Natural killer cell (primary cell): ENCODE measurements around the gene MYF5. TPM values are rescaled to one million over a fixed set of nuclear protein-coding genes. Genes with fewer than 3 reads are reported as not detected.

Experiments used
- ATAC-seq, 3 donors: fragments of 150-1000 bp in 2 of 3; fragments of 200-7000 bp in 1 of 3; cut with Tn5 transposase; 1 replicate in 1 of 3; 2 replicates in 2 of 3; pipeline ENCODE4 v1.10.0; 2021; ENCODE audit warnings: mild to moderate bottlenecking in 2 of 3, moderate library complexity in 2 of 3
- DNase-seq, 2 donors: peaks; one replicate each; pipeline versions ENCODE4 v3.0.0 to v3.0.0-alpha.2; 2013 to 2021; ENCODE audit warnings: mixed read lengths in 1 of 2
- H3K27ac ChIP-seq: one replicate; pipeline ENCODE4 v1.5.1; 2013; ENCODE audit warnings: mild to moderate bottlenecking, low read length
- H3K27me3 ChIP-seq: one replicate; pipeline ENCODE4 v1.6.1; 2013; ENCODE audit warnings: low read length; ENCODE audit not compliant: control insufficient read depth, insufficient read depth
- H3K36me3 ChIP-seq: one replicate; pipeline ENCODE4 v1.6.1; 2013; ENCODE audit warnings: low read length; ENCODE audit not compliant: control insufficient read depth, insufficient read depth
- H3K4me1 ChIP-seq: one replicate; pipeline ENCODE4 v1.6.1; 2013; ENCODE audit warnings: low read length; ENCODE audit not compliant: control insufficient read depth, insufficient read depth
- H3K4me3 ChIP-seq: one replicate; pipeline ENCODE4 v1.5.1; 2013; ENCODE audit warnings: low read length
- H3K9me3 ChIP-seq: one replicate; pipeline ENCODE4 v1.6.1; 2013; ENCODE audit warnings: low read length; ENCODE audit not compliant: control insufficient read depth, insufficient read depth
- H3K27ac Mint-ChIP-seq, 2 donors: one replicate each; pipeline ENCODE4 v1.8.0; 2022; ENCODE audit warnings: mild to moderate bottlenecking in 2 of 2, mixed read lengths in 2 of 2, moderate library complexity in 1 of 2
- H3K27me3 Mint-ChIP-seq, 2 donors: one replicate each; pipeline ENCODE4 v1.8.0; 2022; ENCODE audit warnings: low read depth in 2 of 2, mixed read lengths in 2 of 2
- H3K36me3 Mint-ChIP-seq: one replicate; pipeline ENCODE4 v1.8.0; 2022; ENCODE audit warnings: mixed read lengths
- H3K4me1 Mint-ChIP-seq, 2 donors: one replicate each; pipeline ENCODE4 v1.8.0; 2022; ENCODE audit warnings: mixed read lengths in 2 of 2
- H3K4me3 Mint-ChIP-seq: one replicate; pipeline ENCODE4 v1.8.0; 2022; ENCODE audit warnings: mild to moderate bottlenecking, moderate library complexity, mixed read lengths
- H3K9me3 Mint-ChIP-seq, 2 donors: one replicate each; pipeline ENCODE4 v1.8.0; 2022; ENCODE audit warnings: mixed read lengths in 2 of 2
- CTCF ChIP-seq: fragments of 200-600 bp; IDR thresholded peaks from one replicate; pipeline ENCODE4 v1.8.0; 2022; ENCODE audit warnings: antibody characterized with exemption
- WGBS: methylation state at CpG from one replicate; pipeline ENCODE4 v1.1.7; 2013; ENCODE audit warnings: missing lambda C conversion rate; ENCODE audit not compliant: insufficient coverage; 5-methylcytosine and 5-hydroxymethylcytosine counted together
- intact Hi-C: fragments of 100-400 bp; cut with micrococcal nuclease; formaldehyde crosslinking; loops from one replicate; pipeline ENCODE4 v1.14.2; 2022
- total RNA-seq, 4 donors: library from RNA; stranded (reverse); fragments of 120-200 nt in 1 of 4; gene quantifications; one replicate each; pipeline versions ENCODE4 v1.2.3 to v1.2.4, GENCODE V29; 2013 to 2022

Gene MYF5
- total RNA-seq, 3 donors from 2014 or later (not counting 1 experiment from before 2014, with no cell fraction given), result not detected

GRCh38 chr12:80677994-80678393 is 38.7 kb upstream of the MYF5 start:
- no peak overlapping the region for H3K4me3 ChIP-seq
- no peak for ATAC-seq
- no peak overlapping the region for H3K27ac ChIP-seq
- H3K36me3 ChIP-seq, result no peaks in the 10 kb centered on the region
- H3K9me3 ChIP-seq, result no peaks in the 10 kb centered on the region
- no peak for TF ChIP-seq CTCF
- H3K27me3 ChIP-seq, result no peaks in the 10 kb centered on the region
- no peak overlapping the region for H3K27ac Mint-ChIP-seq
- H3K4me1 ChIP-seq, result no peaks in the 10 kb centered on the region
- DNase-seq, result no peak
- H3K27me3 Mint-ChIP-seq, result no peaks in the 10 kb centered on the region
- intact Hi-C loops, result no loop called here
- WGBS, result no CpG with 5 or more reads among the region's 1 CpG
- H3K9me3 Mint-ChIP-seq, result peaks cover 2 to 3% of the 10 kb centered on the region in 2 donors
- H3K4me1 Mint-ChIP-seq, result no peaks in the 10 kb centered on the region
- H3K36me3 Mint-ChIP-seq, result no peaks in the 10 kb centered on the region
- H3K4me3 Mint-ChIP-seq, result no peak overlapping the region

- Histone ChIP-seq H3K4me1 (no peaks in the 10 kb centered on the region), H3K27ac (no peak overlapping the region), H3K4me3 (no peak overlapping the region), H3K27me3 (no peaks in the 10 kb centered on the region), H3K36me3 (no peaks in the 10 kb centered on the region), H3K9me3 (no peaks in the 10 kb centered on the region)
- WGBS, result 69% methylated on average over 2 of the region's 3 CpGs
- H3K27me3 Mint-ChIP-seq, result no peaks in the 10 kb centered on the region
- no peak overlapping the region for H3K27ac Mint-ChIP-seq
- no peaks in the 10 kb centered on the region for H3K36me3 Mint-ChIP-seq
- ATAC-seq (no peak), DNase-seq (no peak)
- intact Hi-C loops, result no loop called here
- H3K4me3 Mint-ChIP-seq, result no peak overlapping the region
- peaks cover 0 to 6% of the 10 kb centered on the region in 2 donors for H3K9me3 Mint-ChIP-seq
- no peak for TF ChIP-seq CTCF
- H3K4me1 Mint-ChIP-seq, result no peaks in the 10 kb centered on the region
Observed at GRCh38 chr12:80679346-80680131, 37.2 kb upstream of the MYF5 start.

GRCh38 chr12:80681287-80681686 is 35.4 kb upstream of the MYF5 start:
- no peak overlapping the region for H3K27ac ChIP-seq
- no peaks in the 10 kb centered on the region for H3K27me3 ChIP-seq
- H3K4me3 Mint-ChIP-seq, result no peak overlapping the region
- no peaks in the 10 kb centered on the region for H3K4me1 ChIP-seq
- H3K27ac Mint-ChIP-seq, result no peak overlapping the region
- H3K27me3 Mint-ChIP-seq, result no peaks in the 10 kb centered on the region
- peaks cover 0 to 9% of the 10 kb centered on the region in 2 donors for H3K9me3 Mint-ChIP-seq
- DNase-seq, result no peak
- no peaks in the 10 kb centered on the region for H3K4me1 Mint-ChIP-seq
- intact Hi-C loops, result no loop called here
- TF ChIP-seq CTCF, result no peak
- 86% methylated on average over 1 of the region's 2 CpGs for WGBS
- H3K36me3 Mint-ChIP-seq, result no peaks in the 10 kb centered on the region
- no peaks in the 10 kb centered on the region for H3K9me3 ChIP-seq
- ATAC-seq, result no peak
- no peak overlapping the region for H3K4me3 ChIP-seq
- no peaks in the 10 kb centered on the region for H3K36me3 ChIP-seq

GRCh38 chr12:80681786-80682185 is 34.9 kb upstream of the MYF5 start:
- intact Hi-C loops, result no loop called here

More at GRCh38 chr12:80681786-80682185, 34.9 kb upstream of the MYF5 start:
- Histone ChIP-seq H3K4me1 (no peaks in the 10 kb centered on the region), H3K27ac (no peak overlapping the region), H3K36me3 (no peaks in the 10 kb centered on the region), H3K4me3 (no peak overlapping the region), H3K9me3 (no peaks in the 10 kb centered on the region), H3K27me3 (no peaks in the 10 kb centered on the region)
- TF ChIP-seq CTCF, result no peak
- 83% methylated on average over 3 of the region's 3 CpGs for WGBS
- H3K27ac Mint-ChIP-seq, result no peak overlapping the region
- no peaks in the 10 kb centered on the region for H3K27me3 Mint-ChIP-seq
- no peak overlapping the region for H3K4me3 Mint-ChIP-seq
- DNase-seq (no peak), ATAC-seq (no peak)
- H3K9me3 Mint-ChIP-seq, result peaks cover 2 to 9% of the 10 kb centered on the region in 2 donors
- H3K36me3 Mint-ChIP-seq, result no peaks in the 10 kb centered on the region
- H3K4me1 Mint-ChIP-seq, result no peaks in the 10 kb centered on the region
